Femur (tissue), 1 donor: ENCODE data around the gene GPRASP1.
"Not testable (repeated sequence)": the region's sequence is repeated elsewhere in the genome, so short reads cannot be mapped to it uniquely, and the experiment has no call there.

Source experiments
- DNase-seq: peaks from one replicate; pipeline ENCODE4 v3.0.0-alpha.2; 2017

GPRASP1 gene

GRCh38 chrX:102651242-102652011, at the start of gene GPRASP1:
Gene GPRASP1, plus strand, starts transcription at chrX:102651483. Its CDS starts 2,431 bp downstream, at chrX:102653914.
- peak; percentile 86 for DNase-seq

GRCh38 chrX:102604327-102604726, 47.0 kb upstream of the GPRASP1 start:
- DNase-seq = no peak

GRCh38 chrX:102606115-102606514, 45.2 kb upstream of the GPRASP1 start:
- DNase-seq = no peak

- DNase-seq = no peak
Observed at GRCh38 chrX:102610905-102611304, 40.4 kb upstream of the GPRASP1 start.

- DNase-seq = no peak
Observed at GRCh38 chrX:102624105-102624504, 27.2 kb upstream of the GPRASP1 start.

GRCh38 chrX:102627640-102628039, 23.6 kb upstream of the GPRASP1 start:
- DNase-seq = no peak

- no peak for DNase-seq
Observed at GRCh38 chrX:102637561-102637960, 13.7 kb upstream of the GPRASP1 start.

GRCh38 chrX:102650903-102651241, 411 bp upstream of the GPRASP1 start:
- no peak for DNase-seq

- DNase-seq = peak; percentile 73
Observed at GRCh38 chrX:102652031-102652688, 877 bp downstream of the GPRASP1 start.

GRCh38 chrX:102654696-102655095, 3.4 kb downstream of the GPRASP1 start:
- no peak for DNase-seq

- no peak for DNase-seq
Observed at GRCh38 chrX:102658556-102658955, 7.3 kb downstream of the GPRASP1 start.

GRCh38 chrX:102659790-102660757, 8.8 kb downstream of the GPRASP1 start:
- DNase-seq = peak; percentile 90

- not testable (repeated sequence) for DNase-seq
Observed at GRCh38 chrX:102663820-102664219, 12.5 kb downstream of the GPRASP1 start.

- not testable (repeated sequence) for DNase-seq
Observed at GRCh38 chrX:102667034-102667433, 15.8 kb downstream of the GPRASP1 start.

GRCh38 chrX:102669526-102669925, 18.2 kb downstream of the GPRASP1 start:
- DNase-seq = no peak

GRCh38 chrX:102672856-102673255, 21.6 kb downstream of the GPRASP1 start:
- no peak for DNase-seq

- DNase-seq = not testable (repeated sequence)
Observed at GRCh38 chrX:102677479-102677878, 26.2 kb downstream of the GPRASP1 start.

- no peak for DNase-seq
Observed at GRCh38 chrX:102684772-102685520, 33.7 kb downstream of the GPRASP1 start.

GRCh38 chrX:102694749-102695148, 43.5 kb downstream of the GPRASP1 start:
- no peak for DNase-seq

GRCh38 chrX:102696306-102696705, 45.0 kb downstream of the GPRASP1 start:
- DNase-seq = no peak

- no peak for DNase-seq
Observed at GRCh38 chrX:102697494-102697893, 46.2 kb downstream of the GPRASP1 start.
